Lung (tissue), 12 donors: Measurements from ENCODE around the gene TFF3. TPM values are rescaled to one million over a fixed set of nuclear protein-coding genes. Genes with fewer than 3 reads are reported as not detected.

Experiments used
- ATAC-seq: fragments of 200-7000 bp; cut with Tn5 transposase; one replicate; pipeline ENCODE4 v1.9.1; 2020; ENCODE audit warnings: moderate number of reproducible peaks; ENCODE audit not compliant: insufficient read depth, low FRiP score
- DNase-seq, 3 donors: peaks; one replicate each; pipeline ENCODE4 v3.0.0-alpha.2; 2013 to 2017
- H3K27ac ChIP-seq, 2 donors: one replicate each; pipeline ENCODE4 v1.5.1; 2013; ENCODE audit warnings: mild to moderate bottlenecking in 2 of 2, moderate library complexity in 2 of 2, control low read depth in 1 of 2, inconsistent platforms in 1 of 2, low read depth in 1 of 2, low read length in 1 of 2
- H3K27me3 ChIP-seq, 3 donors: one replicate each; pipeline ENCODE4 v1.5.1; 2013; ENCODE audit warnings: low read length in 2 of 3; ENCODE audit not compliant: control insufficient read depth in 3 of 3, insufficient read depth in 3 of 3
- H3K36me3 ChIP-seq, 4 donors: one replicate each; pipeline ENCODE4 v1.5.1; 2013; ENCODE audit warnings: low read length in 4 of 4, mild to moderate bottlenecking in 1 of 4, moderate library complexity in 1 of 4; ENCODE audit not compliant: control insufficient read depth in 4 of 4, insufficient read depth in 4 of 4
- H3K4me1 ChIP-seq, 5 donors: one replicate each; pipeline ENCODE4 v1.5.1; 2013; ENCODE audit warnings: low read length in 5 of 5, mild to moderate bottlenecking in 2 of 5, moderate library complexity in 1 of 5; ENCODE audit not compliant: control insufficient read depth in 5 of 5, insufficient read depth in 5 of 5
- H3K4me3 ChIP-seq: one replicate; pipeline ENCODE4 v1.5.1; 2013; ENCODE audit warnings: mild to moderate bottlenecking, control low read depth, moderate library complexity
- H3K9ac ChIP-seq, 2 donors: one replicate each; pipeline ENCODE4 v1.5.1; 2013; ENCODE audit warnings: low read length in 2 of 2, control low read depth in 1 of 2; ENCODE audit not compliant: insufficient read depth in 1 of 2
- H3K9me3 ChIP-seq, 4 donors: one replicate each; pipeline ENCODE4 v1.5.1; 2013; ENCODE audit warnings: low read length in 3 of 4, mild to moderate bottlenecking in 1 of 4, moderate library complexity in 1 of 4; ENCODE audit not compliant: control insufficient read depth in 4 of 4, insufficient read depth in 3 of 4
- WGBS, 2 donors: extraction: QIAGEN DNeasy Blood & Tissue Kit; methylation state at CpG; one replicate each; pipeline ENCODE4 v1.1.7; 2013; 5-methylcytosine and 5-hydroxymethylcytosine counted together
- polyA plus RNA-seq, 2 donors: library from polyadenylated mRNA; stranded (reverse); fragments of 200-250 nt; gene quantifications; one replicate each; pipeline ENCODE4 v1.2.1, GENCODE V29; 2013
- total RNA-seq, 2 donors: library from RNA; depleted of rRNA in 1 of 2; stranded (reverse); fragments of >200 nt in 1 of 2; gene quantifications; one replicate each; pipeline ENCODE4 v1.2.1, GENCODE V29; 2014 to 2021
- TF ChIP-seq, protein P1 (sequence below): IDR thresholded peaks from 2 replicates; pipeline ENCODE4 v1.5.1; 2012; ENCODE audit warnings: mild to moderate bottlenecking; ENCODE audit errors: control extremely low read depth, extremely low read depth
- donor health status: control.
- donor health status: control.
- donor health status: Bipolar disorder and iron deficiency.
- donor health status: healthy.
- donor health status: DM: yes; HTN: yes; CAD: no.

Gene TFF3
- total and polyA plus RNA-seq, 4 donors, result 23.9 to 54.0 (median 34.3) TPM

DNA sequence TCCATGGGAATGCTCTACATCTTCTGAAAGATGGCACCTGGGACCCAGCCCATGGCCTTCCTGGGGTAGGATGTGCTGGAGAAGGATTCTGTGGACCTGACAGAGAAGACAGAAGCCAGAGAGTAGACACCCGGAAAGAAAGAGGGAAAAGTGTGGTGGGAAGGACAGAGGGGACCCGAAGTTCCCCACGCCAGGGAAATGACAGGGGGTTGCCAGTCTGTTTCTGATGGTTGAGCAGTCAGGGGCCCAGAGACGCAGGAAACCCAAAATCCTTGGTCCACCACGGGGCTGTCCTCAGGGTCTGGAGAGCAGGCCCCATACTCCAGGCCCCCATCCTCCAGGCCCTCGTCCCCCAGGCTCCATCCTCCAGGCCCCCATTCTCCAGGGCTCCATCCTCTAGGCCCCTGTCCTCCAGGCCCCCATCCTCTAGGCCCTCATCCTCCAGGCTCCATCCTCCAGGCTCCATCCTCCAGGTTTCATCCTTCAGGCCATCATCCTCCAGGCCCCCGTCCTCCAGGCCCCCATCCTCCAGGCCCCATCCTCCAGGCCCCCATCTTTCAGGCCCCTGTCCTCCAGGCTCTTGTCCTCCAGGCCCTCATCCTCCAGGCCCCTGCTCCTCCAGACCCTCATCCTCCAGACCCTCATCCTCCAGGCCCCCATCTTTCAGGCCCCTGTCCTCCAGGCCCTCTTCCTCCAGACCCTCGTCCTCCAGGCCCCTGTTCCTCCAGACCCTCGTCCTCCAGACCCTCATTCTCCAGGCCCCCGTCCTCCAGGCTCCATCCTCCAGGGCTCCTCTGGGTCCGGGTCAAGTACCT is 36.6 kb upstream of the TFF3 start:
- DNase-seq (no peak), ATAC-seq (no peak)
- Histone ChIP-seq H3K4me1 (no peaks in the 10 kb centered on the region), H3K27ac (no peak overlapping the region), H3K36me3 (no peaks in the 10 kb centered on the region), H3K27me3 (no peaks in the 10 kb centered on the region), H3K4me3 (no peak overlapping the region), H3K9me3 (peaks cover 0 to 7% (median 0%) of the 10 kb centered on the region in 4 donors), H3K9ac (no peak overlapping the region)
- TF ChIP-seq, protein P1, sequence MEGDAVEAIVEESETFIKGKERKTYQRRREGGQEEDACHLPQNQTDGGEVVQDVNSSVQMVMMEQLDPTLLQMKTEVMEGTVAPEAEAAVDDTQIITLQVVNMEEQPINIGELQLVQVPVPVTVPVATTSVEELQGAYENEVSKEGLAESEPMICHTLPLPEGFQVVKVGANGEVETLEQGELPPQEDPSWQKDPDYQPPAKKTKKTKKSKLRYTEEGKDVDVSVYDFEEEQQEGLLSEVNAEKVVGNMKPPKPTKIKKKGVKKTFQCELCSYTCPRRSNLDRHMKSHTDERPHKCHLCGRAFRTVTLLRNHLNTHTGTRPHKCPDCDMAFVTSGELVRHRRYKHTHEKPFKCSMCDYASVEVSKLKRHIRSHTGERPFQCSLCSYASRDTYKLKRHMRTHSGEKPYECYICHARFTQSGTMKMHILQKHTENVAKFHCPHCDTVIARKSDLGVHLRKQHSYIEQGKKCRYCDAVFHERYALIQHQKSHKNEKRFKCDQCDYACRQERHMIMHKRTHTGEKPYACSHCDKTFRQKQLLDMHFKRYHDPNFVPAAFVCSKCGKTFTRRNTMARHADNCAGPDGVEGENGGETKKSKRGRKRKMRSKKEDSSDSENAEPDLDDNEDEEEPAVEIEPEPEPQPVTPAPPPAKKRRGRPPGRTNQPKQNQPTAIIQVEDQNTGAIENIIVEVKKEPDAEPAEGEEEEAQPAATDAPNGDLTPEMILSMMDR, result no peak
- 81 to 87% methylated on average over 11 of the region's 11 CpGs for WGBS, 2 donors

DNA sequence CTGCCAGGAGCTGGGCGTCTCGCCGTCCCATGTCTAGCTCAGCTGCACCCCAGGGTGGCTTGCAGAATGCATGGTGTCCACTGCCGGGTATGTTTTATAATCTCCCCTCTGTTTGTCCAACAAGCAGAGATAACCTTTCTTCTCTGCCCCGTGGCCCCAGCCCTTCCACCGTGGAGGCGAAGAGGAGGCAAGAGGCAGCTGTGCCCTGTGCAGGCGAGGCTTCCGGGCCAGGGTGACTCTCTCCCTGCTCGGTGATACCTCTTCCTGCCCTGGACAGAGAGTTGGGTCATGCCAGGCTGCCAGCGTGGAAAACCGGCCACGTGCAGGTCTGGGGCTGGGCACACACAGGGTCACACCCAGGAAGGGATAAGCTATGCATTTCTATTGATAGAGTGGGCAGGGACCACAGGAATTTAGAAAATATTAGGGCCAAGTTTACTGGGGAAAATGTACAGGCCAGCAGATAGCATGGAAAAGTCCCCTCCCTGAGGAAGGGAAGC is 35.8 kb upstream of the TFF3 start, which contains the start of gene TFF2:
TFF2 (minus strand) TSS at position 68 of the 500 bp plus-strand sequence; CDS start at position 31, 37 bp downstream.
- Histone ChIP-seq H3K4me3 (no peak within 1 kb of the TSS), H3K27ac (no peak within 1 kb of the TSS), H3K27me3 (peaks cover 0 to 3% (median 0%) of the 10 kb centered on the region in 3 donors), H3K36me3 (no peaks in the 10 kb centered on the region), H3K9ac (no peak within 1 kb of the TSS), H3K9me3 (peaks cover 0 to 3% (median 0%) of the 10 kb centered on the region in 4 donors), H3K4me1 (no peaks in the 10 kb centered on the region)
- no peak for ATAC-seq
- DNase-seq, result no peak
- TF ChIP-seq, protein P1, result no peak
- WGBS, 2 donors, result 76 to 87% methylated on average over 13 of the region's 13 CpGs

DNA sequence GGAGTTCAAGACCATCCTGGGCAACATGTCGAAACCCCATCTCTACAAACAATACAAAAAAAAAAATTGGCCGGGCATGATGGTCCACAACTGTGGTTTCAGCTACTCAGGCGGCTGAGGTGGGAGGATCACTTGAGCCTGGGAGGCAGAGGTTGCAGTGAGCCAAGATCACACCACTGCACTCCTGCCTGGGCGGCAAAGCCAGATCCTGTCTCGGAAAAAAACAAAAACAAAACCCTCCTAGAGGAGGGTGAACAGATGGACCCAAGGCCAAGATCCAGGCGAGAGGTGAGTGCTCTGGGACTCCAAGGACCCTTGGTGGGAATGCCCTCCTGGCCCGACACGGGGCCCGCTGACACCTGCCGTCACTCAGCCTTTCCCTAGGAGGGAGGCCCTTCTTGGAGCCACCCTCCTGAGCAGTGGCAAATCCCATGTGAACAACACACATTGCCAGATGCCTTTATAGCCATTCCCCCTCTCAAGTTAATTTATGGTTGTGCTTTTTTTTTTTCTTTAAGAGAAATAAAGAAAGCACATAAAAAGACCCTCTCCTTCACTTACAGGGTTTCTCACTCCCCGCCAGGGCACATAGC is 35.2 kb upstream of the TFF3 start:
- Histone ChIP-seq H3K4me3 (no peak overlapping the region), H3K9me3 (peaks cover 0 to 1% (median 0%) of the 10 kb centered on the region in 4 donors), H3K4me1 (no peaks in the 10 kb centered on the region), H3K27ac (no peak overlapping the region), H3K36me3 (no peaks in the 10 kb centered on the region), H3K9ac (no peak overlapping the region), H3K27me3 (peaks cover 0 to 3% (median 0%) of the 10 kb centered on the region in 3 donors)
- 86 to 90% methylated on average over 11 of the region's 11 CpGs for WGBS, 2 donors
- DNase-seq (no peak), ATAC-seq (no peak)
- TF ChIP-seq, protein P1, result no peak
